ENCODE data around the gene NTRK3.

Gene NTRK3

DNA sequence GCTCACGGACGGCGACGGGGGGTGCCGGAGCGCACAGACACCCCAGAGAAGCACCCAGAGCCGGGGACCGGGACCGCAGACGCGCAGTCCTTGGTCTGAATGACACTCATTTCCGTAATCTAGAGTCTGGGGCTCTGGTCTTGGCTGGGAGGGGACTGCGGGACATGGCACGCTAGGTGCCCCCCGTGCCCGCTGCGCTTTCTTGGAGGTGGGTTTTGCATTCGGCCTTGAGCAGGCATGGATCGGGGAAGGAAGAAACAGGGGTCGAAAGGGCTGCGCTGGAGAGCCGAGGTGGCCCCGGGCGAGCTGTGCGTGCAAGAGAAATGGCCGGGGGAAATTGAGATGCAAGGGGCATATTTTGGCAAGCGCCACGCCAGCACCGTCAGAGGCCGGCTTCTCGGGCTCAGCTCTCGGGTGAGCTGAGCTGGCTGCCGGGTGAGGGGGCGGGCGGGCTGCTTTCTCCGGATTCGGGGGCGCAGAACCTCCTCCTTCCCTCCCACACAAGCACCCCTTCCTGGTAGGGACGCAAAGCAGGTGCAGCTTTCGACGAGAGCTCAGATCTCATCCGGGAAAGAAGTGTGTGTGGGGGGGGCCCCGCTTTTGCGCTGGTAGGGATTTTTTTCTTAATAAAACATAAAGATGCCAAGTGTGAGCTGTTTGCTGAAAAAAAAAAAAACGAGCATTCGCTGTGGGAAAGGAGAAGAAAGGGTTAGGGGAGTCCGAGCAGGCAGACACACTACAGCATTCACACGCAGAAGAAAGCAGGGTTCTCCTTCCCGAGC lies 963 bp upstream of the NTRK3 start:
- no peak for DNase-seq

DNA sequence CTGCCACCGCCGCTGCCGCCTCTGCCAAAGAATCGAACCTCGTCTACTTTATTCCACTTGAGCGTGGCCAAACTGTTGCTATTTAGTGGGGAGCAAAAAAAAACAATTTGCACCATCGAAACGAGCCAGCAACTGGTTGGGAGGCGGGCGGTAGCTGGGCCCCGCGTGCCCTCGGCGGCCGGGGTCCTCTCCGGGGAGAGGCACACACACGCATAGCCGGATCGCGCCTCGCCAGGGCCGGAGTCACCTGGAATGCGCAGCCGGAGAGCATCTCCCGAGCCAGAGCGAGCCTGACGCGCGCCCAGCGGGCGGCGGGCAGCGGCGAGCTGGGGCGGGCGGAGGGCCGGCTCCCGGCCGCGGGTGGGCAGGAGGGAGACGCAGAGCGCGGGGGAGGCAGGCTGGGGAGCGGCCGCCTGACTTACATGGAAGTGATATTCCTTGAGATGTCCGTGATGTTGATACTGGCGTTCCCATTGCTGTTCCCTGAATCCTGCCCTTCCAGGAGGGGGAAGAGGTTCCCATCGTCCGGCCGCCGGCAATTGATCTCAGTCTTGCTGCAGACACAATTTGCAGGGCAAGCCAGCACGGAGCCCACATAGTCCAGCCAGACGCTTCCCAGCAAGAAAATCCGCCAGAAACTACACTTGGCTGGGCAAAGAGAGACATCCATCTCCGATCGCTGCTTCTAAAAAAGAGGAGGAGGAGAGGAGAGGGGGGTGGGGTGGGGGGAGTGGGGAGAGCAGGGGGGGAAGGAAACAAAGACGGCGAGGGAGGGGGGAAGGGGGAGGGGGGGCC lies 858 bp downstream of the NTRK3 start:
- DNase-seq: no peak

DNA sequence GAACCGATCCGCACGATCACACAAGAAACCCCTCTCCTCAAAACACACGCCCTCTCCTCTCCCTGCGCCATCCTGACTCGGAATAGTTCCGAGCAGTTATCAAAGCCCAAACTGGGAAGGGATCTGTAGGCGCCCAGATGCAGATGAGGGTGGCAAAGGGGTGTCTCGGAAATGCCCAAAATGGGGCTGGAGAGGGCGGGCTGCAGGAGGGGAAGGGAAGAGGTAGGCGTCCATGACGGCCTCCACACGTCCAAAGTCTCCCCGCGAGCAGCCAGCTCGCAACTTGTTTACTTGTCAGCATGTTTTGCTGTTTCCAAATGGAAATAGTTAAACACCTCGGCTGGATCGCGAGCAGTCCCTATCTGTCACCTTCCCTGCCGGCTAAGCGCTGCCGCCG lies 1.5 kb downstream of the NTRK3 start:
- DNase-seq: no peak

DNA sequence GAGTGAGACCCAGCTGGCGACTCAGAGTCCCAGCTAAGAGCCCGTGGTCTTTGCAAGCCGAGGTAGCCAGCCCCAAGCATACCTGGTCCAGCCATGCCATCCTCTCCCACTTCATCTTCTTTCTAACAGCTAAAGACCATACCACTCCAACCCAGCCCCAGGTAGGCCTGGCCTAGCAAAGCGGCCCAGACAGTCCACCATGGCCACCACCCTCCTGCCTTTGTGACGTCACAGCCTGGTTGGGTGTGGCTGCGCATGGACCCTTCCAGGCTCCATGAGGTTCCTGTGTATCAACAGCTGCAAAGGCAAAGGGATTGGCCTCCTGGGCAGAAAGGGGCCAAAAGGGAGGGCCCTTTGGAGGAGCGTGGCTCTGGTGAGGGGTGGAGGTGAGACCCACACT lies 4.1 kb downstream of the NTRK3 start:
- no peak for DNase-seq

DNA sequence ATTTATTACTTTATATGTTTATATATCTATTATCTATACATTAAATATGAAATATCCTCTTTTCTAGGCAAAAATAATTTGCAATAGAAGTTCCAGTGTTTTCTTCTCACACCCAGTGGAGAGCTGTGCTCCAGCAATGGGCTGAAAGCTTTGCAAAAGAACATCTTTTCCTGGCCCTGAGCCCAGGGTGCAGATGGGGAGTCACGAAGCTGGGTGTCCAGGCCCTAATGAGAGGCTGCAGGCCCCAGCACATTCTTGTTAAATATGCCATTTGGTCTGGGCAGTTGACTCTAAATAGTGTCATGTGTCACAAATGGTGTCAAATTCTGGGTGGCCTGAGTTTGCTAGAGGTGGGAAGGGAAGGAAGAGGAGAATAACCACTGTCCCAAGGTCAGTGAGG lies 5.7 kb downstream of the NTRK3 start:
- no peak for DNase-seq

DNA sequence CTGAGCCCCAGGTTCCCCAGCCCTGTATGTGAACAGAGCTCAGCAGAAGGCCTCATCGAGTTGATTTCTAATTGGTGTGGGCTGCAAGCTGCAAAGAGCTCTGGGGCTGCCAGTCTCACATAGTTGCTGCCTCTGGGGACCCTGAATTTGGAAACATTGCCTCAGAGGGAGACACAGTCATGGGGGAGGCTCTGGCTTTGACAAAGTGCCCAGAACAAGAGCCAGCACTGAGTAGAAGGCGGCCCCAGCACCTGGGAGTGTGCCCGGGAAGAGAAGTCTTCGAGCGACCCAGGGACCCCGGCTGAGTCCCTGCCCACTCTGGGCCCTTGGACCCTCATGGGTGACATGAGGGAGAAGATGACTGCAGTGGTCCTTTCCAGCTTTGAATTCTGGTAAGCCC lies 7.3 kb downstream of the NTRK3 start:
- no peak for DNase-seq

DNA sequence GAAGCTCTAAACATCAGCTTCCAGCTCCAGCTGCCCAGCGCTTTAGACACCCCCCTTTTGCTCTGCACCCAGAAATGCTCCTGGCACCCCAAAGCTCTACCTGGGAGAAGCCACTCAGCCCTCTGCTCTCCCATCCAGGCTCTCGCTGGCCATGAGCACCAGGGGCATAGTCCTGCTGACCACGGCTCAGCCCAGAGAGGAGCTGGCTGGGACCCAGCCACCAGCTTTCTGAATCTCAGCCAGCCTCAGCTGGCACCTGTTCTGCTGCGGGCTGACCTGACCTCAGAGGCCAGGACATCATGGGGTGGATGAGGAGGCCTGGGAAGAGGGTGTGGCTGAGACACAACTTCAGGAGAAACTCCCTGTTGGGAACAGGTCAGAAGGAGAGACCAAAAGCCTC lies 8.6 kb downstream of the NTRK3 start:
- DNase-seq: no peak

DNA sequence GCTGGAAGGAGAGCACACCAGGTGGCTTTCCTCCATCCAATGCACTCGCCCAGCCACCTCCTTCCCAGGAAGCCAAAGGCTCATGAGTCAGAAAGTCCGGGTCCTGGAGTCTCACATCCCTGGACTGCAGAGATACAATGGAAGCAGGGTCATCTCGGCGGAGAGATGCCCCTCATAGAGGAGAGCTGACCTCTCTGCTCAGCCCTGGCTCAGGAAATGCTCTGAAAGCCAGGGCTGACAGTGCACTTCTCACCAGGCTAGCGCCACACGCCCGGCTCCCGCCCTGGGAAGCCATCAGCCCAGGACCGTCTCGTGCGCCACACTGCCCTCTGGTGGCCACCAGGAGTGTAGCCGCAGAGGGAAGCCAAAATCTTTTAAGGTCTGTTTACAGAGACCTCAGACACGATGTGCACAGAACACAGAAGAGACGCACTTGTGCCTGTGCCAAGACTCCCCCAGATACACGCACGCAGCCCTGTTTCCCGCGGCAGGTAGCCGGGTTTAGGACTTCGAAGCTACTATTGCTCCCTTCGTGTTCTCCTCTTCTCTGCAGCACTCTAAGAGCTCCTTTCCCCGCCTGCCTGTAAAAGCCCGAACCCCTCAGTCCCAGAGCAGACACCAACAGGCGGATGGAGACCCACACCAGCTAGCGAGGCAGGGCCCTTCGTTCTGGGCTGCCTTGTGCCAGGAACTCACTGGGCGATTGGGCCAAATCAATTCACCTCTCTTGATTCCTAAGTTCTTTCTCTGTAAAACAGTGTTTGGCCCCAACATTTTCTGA lies 9.7 kb downstream of the NTRK3 start:
- peak; percentile 69 for DNase-seq

DNA sequence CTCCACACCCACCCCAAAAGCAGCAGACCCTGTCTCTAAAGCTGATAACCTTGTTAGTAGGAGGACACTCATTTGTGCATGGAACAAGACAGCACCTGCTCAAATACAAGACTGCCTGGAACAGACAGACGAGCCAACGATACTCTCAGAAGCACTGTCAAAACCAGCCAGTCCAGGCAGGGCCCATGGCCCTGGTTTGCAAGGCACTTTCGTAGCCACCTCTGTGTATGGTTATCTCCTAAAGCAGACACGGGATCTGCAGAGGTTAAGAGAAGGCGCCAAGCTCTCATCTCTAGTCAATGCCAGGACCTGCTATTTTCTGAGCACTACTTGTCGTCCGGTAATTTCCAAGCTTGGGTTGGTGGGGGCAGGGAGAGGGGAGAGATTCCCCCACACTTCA lies 10.5 kb downstream of the NTRK3 start:
- no peak for DNase-seq

DNA sequence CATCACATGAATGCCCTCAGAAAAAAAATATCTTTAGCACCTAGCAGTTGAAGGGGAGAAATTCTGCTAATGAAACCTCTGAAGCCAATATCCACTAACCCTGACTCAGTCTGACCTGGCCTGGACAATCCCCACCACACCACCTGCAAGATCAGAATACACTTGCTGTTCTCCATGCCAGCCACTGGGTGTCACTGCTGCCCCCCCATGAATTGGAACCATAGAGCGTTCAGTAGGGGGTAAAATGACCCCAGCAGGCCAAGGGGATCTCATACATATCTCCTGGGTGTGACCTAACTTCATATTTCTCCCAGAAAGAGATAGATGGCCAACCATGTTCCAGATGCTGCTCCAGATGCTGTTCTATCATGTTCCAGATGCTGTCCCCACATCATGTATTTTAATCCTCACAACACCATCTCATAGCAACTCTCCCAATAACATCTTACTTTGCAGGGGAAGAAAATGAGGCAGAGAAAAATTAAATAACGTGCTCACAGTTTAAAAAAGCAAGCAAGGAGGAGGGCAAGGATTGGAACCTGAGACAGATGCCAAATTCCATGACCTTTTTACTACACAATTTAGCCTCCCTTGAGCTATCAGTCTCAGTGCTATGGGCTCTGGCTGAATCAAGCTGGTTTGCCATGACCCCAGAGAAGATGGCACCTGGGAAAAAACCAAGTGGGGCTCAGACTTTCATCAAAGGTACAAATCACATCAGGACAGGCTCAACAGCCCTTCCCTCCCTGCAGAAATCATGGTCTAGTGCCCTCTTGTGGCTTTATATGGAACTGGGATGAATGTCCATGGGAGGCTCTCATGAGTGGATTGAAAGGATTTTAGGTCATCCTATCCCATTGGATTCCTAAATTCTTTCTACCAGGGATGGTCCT lies 12.4 kb downstream of the NTRK3 start:
- DNase-seq: no peak

DNA sequence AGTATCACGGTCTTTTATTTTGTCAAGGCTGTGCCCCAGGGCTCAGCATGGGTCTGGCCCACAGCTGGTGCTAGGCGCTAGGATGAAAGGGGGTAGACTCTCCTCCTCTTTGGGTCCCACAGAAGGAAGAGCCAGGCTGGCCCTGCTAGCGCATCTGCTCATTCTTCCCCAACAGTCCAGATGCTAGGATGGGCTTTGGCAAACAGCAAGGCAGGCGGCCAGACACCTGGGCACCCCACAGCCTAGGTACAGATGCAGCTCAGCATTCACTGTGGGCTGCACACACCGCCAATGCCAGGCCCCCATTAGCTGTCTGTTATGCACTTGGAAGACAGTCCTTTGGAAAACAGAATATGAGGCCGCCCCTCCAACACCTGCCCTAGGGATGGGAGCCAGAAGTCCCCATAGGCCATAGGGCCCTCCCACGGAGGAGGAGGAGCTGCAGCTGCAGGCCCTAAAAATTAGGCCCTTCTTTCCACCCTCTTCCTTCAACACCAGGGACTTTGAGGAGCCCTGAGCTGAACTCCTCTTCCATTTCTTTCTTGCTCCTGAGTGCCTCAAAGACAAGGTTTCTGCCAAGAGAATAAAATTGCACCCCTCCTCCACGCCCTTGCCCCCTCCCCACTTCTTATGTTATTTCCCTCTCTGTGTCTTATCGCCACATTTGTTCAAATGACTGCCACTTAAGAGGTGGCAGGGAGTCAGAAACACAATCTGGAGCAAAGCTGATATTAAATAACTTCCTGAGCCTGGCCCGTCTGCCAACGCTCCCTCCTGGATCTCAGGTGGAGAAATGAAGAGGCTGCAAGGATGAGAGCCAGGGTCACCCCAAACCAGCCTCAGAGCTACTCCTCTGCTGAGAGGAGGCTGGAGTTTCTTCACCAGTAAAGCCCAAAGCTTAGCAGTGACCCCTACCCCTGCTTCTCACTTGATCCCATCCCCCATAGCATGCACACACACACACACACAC lies 13.7 kb downstream of the NTRK3 start:
- DNase-seq: no peak

DNA sequence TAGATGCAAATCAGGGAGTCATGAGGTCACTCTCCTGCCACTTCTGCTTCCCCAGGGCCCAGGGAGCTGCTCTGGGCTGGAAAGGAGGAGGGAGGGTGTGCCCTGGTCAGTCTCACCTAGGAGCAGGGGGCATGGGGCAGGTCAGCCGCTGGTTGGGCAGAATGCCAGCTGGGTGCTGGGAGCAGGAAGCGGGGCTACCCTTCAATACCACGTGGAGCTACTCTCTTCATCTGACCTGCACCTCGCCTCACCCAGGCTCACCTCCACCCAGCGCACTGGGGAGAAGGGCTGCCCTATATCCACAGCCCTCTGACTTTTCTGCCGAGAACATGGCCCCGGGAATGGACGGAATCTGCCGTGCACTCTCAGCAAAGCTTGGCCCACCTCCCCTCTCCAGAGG lies 15.1 kb downstream of the NTRK3 start:
- DNase-seq: no peak

DNA sequence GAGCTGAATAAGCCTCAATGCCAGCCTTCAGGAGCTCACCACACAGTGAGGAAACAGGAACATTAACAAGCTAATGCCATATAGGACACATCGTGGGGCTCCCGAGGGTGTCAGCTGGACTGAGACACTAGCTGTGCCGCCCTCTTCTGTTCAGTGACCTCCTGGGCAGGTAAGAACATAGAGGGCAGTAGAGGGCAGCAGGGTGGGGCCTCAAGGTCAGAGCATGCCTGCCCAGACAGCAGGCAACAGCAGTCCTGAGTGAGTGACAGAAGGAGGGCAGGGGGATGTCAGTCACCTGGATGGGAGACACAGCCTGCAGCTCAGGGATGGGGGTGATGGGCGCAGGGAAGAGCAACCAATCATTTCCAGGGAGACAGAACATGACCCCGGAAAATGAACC lies 15.5 kb downstream of the NTRK3 start:
- no peak for DNase-seq

DNA sequence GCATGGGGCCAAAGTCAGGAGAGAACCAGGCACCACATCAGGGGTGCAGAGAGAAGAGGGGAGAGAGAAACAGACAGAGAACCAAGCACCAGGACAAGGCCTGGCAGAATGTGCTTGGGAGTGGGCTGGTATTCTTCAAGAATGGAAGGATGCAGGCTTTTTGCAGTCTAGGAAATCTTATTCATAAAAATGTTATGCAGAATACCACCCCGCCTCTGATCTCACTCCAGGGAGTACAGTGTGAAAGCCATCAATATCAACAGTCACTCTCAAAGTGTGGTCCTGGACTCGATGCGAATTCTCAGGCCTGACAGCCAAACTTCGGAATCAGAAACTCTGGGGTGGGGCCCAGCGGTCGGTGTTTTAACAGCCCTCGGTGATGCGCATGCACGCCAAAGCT lies 16.9 kb downstream of the NTRK3 start:
- DNase-seq: no peak

DNA sequence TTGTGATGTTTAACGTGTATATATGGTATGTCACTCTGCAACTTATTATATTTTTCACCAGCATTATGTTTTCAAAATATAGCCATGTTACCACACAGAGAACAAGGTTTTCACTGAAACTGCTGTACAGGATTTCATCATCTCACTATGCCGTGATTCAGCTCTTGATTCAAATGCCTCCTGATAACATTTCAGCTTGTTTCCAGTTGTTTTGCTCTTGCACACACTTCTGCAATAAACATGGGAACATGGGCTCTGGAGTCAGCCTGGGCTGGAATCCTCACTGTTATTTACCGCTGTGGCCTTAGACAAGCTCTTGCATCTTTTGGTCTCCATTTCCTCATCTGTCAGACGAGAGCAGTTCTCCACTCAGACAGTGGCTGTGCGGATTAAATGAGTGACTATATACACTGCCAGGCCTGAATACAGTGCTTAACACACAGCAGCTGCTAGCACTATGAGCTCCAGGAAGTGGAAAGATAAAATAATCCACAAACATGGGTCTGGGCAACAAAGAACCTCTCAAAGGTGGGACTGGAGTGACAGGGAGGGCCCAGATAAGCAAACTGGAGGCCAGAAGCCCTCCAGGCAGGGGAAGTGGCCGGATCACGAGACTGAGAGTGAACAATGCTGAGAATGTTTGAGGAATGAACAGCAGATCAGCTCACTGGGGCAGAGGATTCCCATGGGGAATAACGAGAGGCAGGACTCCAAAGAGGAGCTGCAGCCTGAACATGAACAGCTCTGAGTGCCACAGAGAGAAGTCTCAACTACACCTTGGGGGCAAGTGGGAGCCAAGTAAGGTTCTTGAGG lies 17.7 kb downstream of the NTRK3 start:
- DNase-seq: no peak

DNA sequence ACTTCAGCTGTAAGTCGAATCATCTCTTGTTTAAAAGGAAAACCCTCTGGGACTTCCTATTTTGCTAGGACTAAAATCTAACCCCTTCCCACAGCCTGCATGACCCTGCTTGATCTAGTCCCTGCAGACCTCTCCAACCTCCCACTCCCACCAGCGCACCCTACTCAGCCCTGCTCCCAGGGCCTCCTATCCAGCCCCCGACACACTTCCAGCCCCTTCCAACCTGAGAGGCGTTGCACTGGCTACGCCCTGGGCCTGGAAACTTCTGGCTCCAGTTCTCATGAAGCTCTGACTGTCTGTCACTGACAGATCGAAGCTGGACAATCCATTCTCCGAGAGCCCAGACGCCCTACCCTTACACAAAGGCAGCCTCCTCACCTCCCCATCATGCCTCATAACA lies 21.8 kb downstream of the NTRK3 start:
- no peak for DNase-seq

DNA sequence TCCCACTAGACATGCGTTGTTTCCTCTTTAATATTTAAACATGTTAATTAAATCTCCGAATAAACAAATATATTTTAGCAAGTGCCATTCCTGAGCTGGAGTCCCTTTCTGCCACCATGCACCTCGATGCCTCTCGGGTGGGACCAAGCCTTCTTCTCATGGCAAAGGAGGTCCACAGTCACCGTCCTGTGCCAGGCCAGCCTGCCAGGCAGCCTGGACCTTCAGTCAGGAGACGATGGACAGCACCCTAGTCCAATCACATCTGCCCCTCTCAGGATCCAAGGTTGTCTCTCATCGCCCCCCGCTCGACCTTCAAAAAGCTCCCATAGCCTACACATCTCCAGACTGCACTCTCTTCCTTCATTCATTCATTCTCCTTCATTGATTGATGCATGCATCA lies 22.6 kb downstream of the NTRK3 start:
- DNase-seq: no peak

DNA sequence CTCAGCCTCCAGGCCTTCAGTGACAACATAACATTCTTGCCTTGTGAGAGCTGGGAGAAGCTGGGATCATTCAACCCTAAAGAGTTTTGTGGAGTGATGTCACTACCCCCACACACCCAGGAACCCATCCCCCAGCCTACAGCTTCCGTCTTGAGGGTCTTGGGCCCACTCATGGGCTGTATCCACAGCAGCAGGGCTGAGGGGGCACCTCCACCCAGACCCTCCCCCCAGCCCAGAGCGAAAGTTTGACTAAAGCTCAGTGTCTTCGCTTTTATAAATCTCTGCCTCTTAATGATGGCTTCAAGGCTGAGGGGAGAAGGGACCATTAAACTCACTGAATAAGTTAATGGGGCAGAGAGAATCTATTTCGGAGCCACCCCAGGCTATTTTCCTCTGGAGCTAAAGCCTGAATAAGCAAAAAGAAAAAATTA lies 23.8 kb downstream of the NTRK3 start:
- DNase-seq: no peak

DNA sequence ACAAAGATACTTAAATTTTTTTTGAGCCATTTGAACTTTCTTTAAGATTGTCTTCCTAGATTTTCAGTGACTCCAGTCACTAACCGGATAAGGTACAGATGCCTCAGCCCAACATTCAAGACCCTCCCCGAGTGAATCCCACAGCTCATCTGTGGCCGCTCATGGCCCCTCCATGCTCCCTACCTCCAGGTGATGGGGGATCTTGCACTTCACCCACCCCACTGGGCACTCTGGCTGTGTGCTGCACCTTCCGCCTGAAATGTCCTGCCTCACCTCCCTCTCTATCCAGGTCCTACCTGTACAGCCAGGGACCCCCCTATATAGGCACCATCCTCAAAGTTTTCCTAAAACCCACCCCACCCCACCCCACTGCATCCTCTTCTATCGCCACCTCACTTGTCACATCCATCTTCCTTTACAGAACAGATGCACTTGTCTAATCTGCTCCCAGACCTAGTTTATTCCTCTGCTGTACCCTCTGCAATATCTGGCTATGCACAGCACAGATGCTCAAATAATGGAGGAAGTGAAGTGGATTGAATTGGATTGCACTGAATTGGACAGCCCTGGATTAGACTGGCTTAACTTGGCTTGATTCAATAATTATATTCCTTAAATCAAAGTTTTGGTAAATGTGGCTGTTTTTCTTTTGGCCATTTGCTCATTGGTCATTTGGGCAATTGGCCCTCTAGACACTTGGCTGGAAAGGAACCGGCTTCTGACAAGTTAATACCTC lies 24.5 kb downstream of the NTRK3 start:
- no peak for DNase-seq

DNA sequence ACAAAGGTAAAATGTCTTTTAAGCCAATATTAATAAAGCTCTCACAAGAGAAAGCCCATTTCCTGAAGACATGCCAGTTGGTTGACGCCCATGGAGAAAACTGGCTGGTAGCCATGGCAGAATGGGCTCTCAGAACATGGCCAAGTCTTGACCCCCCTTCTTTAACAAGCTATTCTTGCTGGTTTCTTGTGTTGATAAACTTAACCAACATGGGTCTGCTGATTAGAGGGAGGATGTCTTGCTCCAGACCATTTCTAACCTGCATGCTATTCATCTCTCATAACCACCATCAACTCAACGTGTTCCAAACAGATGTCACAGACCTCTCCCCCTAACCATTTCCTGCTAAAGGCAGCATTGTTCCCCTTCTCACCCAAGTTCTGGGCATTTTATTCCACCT lies 25.7 kb downstream of the NTRK3 start:
- DNase-seq: no peak

Data from activated CD8-positive, alpha-beta memory T cell treated with anti-CD3 and anti-CD28 coated beads, Interleukin-2, amount 50 U/mL, for 4 hours (primary cell).